SKM-1 treated with dmso at 0.1 percent for 144 hours (cell line): ENCODE data around the gene AQP5.
A peak's percentile ranks its signal among the peaks of the same experiment; 100 is the strongest.
"Not testable (repeated sequence)": the region's sequence is repeated elsewhere in the genome, so short reads cannot be mapped to it uniquely, and the experiment has no call there.

Source experiments
- DNase-seq: peaks from one replicate; lab custom pipeline; 2025; ENCODE audit not compliant: unreplicated experiment; lab: John Stamatoyannopoulos, UW

The AQP5 gene

GRCh38 chr12:49979016-49979586 lies 17.4 kb downstream of the AQP5 start:
- no peak for DNase-seq

- DNase-seq = no peak
Observed at GRCh38 chr12:49979791-49980190, 18.1 kb downstream of the AQP5 start.

GRCh38 chr12:49980501-49981349 lies 19.1 kb downstream of the AQP5 start:
- DNase-seq = no peak

GRCh38 chr12:49982246-49983087 lies 20.8 kb downstream of the AQP5 start:
- DNase-seq = peak; percentile 11

- no peak for DNase-seq
Observed at GRCh38 chr12:49983892-49984291, 22.2 kb downstream of the AQP5 start.

- no peak for DNase-seq
Observed at GRCh38 chr12:49984476-49985359, 23.0 kb downstream of the AQP5 start.

- DNase-seq = no peak
Observed at GRCh38 chr12:49985981-49986380, 24.3 kb downstream of the AQP5 start.

GRCh38 chr12:49986476-49986875 lies 24.8 kb downstream of the AQP5 start:
- not testable (repeated sequence) for DNase-seq

GRCh38 chr12:49987625-49988303 lies 26.1 kb downstream of the AQP5 start:
- DNase-seq = peak; percentile 63

- DNase-seq = not testable (repeated sequence)
Observed at GRCh38 chr12:49989400-49989799, 27.7 kb downstream of the AQP5 start.

- DNase-seq = no peak
Observed at GRCh38 chr12:49990273-49990672, 28.6 kb downstream of the AQP5 start.

GRCh38 chr12:49998453-49998852 lies 36.8 kb downstream of the AQP5 start:
- DNase-seq = no peak

GRCh38 chr12:50003595-50003994 lies 41.9 kb downstream of the AQP5 start:
- DNase-seq = no peak

- DNase-seq = no peak
Observed at GRCh38 chr12:50004696-50005095, 43.0 kb downstream of the AQP5 start.

GRCh38 chr12:50005175-50005574 lies 43.5 kb downstream of the AQP5 start:
- no peak for DNase-seq

- DNase-seq = no peak
Observed at GRCh38 chr12:50006280-50006679, 44.6 kb downstream of the AQP5 start.

GRCh38 chr12:50006754-50007442 lies 45.2 kb downstream of the AQP5 start:
- DNase-seq = no peak

GRCh38 chr12:50013361-50014147 lies 51.9 kb downstream of the AQP5 start:
- no peak for DNase-seq

GRCh38 chr12:50014342-50014741 lies 52.7 kb downstream of the AQP5 start:
- no peak for DNase-seq
